ENCODE results near the gene WNT7B. TPM values are rescaled to one million over a fixed set of nuclear protein-coding genes. Genes with fewer than 3 reads are reported as not detected.

WNT7B gene
- total and polyA plus RNA-seq, 2 of the 8 experiments (the other 6 are each of a cell fraction or from before 2014, with no cell fraction given): 0.14 to 0.24 TPM

DNA sequence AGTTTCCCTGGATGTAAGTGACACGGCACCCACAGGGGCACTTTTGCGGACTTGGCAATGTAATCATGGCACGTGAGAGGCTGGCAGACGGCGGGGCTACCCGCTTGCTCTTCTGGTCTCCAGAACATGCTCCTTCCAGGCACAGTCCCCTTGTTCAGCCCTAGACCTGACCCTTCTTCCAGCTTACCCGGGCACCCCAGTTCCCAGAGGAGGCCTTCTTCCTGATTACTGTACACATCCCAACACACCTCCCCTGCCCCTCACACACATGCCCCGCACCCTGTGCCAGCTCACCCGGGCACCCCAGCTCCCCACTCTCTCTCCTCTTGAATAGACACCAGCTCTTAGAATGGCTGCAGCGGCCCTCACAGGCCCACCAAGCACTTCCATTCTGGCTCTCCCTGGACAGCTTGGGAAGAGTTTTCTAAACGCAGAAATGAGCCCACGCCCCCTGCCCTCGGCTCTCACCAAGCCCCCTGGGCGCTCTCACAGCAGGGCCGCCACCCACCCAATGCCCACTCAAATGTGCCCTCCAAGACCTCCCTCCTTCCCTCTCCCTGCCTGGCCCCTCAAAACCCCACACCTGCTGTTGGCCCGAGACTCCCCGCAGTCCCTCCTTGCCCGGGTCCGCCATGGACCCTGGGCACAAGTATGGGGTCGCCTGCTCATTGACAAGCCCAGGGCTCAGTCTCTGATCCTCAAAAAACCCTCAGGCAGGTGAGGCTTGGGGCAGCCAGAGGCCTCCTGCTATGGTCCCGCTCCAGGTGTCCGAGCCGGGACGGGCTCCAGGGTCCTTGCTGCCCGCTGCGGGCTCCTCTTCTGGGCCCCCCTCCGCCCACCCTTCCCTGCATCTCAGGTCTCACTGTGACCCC lies 88.5 kb downstream of the WNT7B start (continued):
- TF ChIP-seq RBBP5 (IDR thresholded peaks at IDR 0.05; ENCODE audit: borderline replicate concordance, low read depth, low read length) (no peak), KDM5A (IDR thresholded peaks at IDR 0.05; ENCODE audit: low read length) (no peak)
